K562 (cell line): ENCODE data around the gene CSNK1A1. TPM values are rescaled to one million over a fixed set of nuclear protein-coding genes. Genes with fewer than 3 reads are reported as not detected.

Experiments
- ARID1B ChIP-seq: fragments of 450-650 bp; IDR thresholded peaks from 2 replicates; pipeline ENCODE4 v1.6.1; 2016; ENCODE audit warnings: antibody characterized with exemption, mild to moderate bottlenecking, inconsistent platforms
- CBX3 ChIP-seq, 2 experiments: IDR thresholded peaks; 1 replicate in 1 of 2; 2 replicates in 1 of 2; pipeline ENCODE4 v1.6.1; 2012; ENCODE audit warnings: inconsistent platforms in 2 of 2, low read length in 2 of 2, borderline replicate concordance in 1 of 2, control low read depth in 1 of 2
- COPS2 ChIP-seq: fragments of 450-650 bp; conservative IDR thresholded peaks from 2 replicates; pipeline ENCODE4 v1.6.1; 2016; ENCODE audit warnings: mild to moderate bottlenecking, moderate library complexity
- CTBP1 ChIP-seq: fragments of 450-650 bp; IDR thresholded peaks from 2 replicates; pipeline ENCODE4 v1.6.1; 2016; ENCODE audit warnings: borderline replicate concordance
- DEAF1 ChIP-seq: fragments of 450-650 bp; formaldehyde crosslinking; IDR thresholded peaks from 2 replicates; pipeline ENCODE4 v1.4.0; 2020; ENCODE audit warnings: mild to moderate bottlenecking, moderate library complexity
- ELF1 ChIP-seq: fragments of 200-800 bp; sonication (Bioruptor generic); IDR thresholded peaks from 2 replicates; pipeline ENCODE4 v1.6.1; 2016; ENCODE audit warnings: missing genetic modification characterization, missing compliant biosample characterization
- FOSL1 ChIP-seq: fragments of 200-800 bp; sonication (Bioruptor generic); conservative IDR thresholded peaks from 2 replicates; pipeline ENCODE4 v1.6.1; 2016; ENCODE audit warnings: missing genetic modification characterization, missing compliant biosample characterization
- GTF2E2 ChIP-seq: fragments of 200-800 bp; sonication (Bioruptor generic); IDR thresholded peaks from 2 replicates; pipeline ENCODE4 v1.6.1; 2016; ENCODE audit warnings: missing genetic modification characterization, missing compliant biosample characterization
- KDM4B ChIP-seq, 2 experiments: fragments of 450-650 bp in 1 of 2; sonication (generic) in 1 of 2; IDR thresholded peaks; 2 replicates each; pipeline ENCODE4 v1.6.1; 2016 to 2017; ENCODE audit warnings: borderline replicate concordance in 2 of 2, antibody characterized with exemption in 1 of 2, low read depth in 1 of 2, mild to moderate bottlenecking in 1 of 2
- MAFK ChIP-seq: IDR thresholded peaks from 2 replicates; pipeline ENCODE4 v1.6.1; 2011; ENCODE audit warnings: low read length, improper control_type of control experiment
- NFIX ChIP-seq: fragments of 250-450 bp; sonication (Bioruptor Pico); IDR thresholded peaks from 2 replicates; pipeline ENCODE4 v1.4.0; 2020; ENCODE audit warnings: low read depth, mild to moderate bottlenecking, moderate library complexity
- RB1 ChIP-seq: fragments of 450-650 bp; IDR thresholded peaks from 2 replicates; pipeline ENCODE4 v1.6.1; 2017; ENCODE audit warnings: low read depth, mild to moderate bottlenecking
- SOX6 ChIP-seq: fragments of 450-650 bp; IDR thresholded peaks from 2 replicates; pipeline ENCODE4 v1.6.1; 2014; ENCODE audit warnings: mild to moderate bottlenecking
- TAF1 ChIP-seq: IDR thresholded peaks from 2 replicates; pipeline ENCODE4 v1.6.1; 2011; ENCODE audit warnings: mild to moderate bottlenecking, low read length, moderate library complexity; ENCODE audit not compliant: insufficient read depth, control insufficient read depth, severe bottlenecking; ENCODE audit errors: extremely low read depth
- U2AF2 ChIP-seq: fragments of 200-400 bp; formaldehyde crosslinking; optimal IDR thresholded peaks from 2 replicates; pipeline ENCODE3; 2017; ENCODE audit warnings: low read depth, mild to moderate bottlenecking, low read length
- ZNF436 ChIP-seq: fragments of 250-450, 450-650 bp; sonication (Bioruptor Pico); formaldehyde crosslinking; IDR thresholded peaks from 2 replicates; pipeline ENCODE4 v1.7.0; 2020; ENCODE audit warnings: mild to moderate bottlenecking
- polyA plus RNA-seq, 8 experiments: library from polyadenylated mRNA; depleted of rRNA in 4 of 8; stranded (reverse) in 5 of 8; unstranded in 3 of 8; fragments of >200 nt; fragmentation: Nextera tagmentation in 2 of 8; fragmentation: Illumina TruSeq in 1 of 8; extraction: Ambion mirVana in 2 of 8; extraction: Trizol in 1 of 8; gene quantifications; 2 replicates each; pipeline versions ENCODE4 v1.2.1 to v1.2.3, GENCODE V29; 2011 to 2014; ENCODE audit warnings: inconsistent platforms in 1 of 8, missing spikeins in 1 of 8
- total RNA-seq, 7 experiments: library from RNA; depleted of rRNA in 6 of 7; stranded (reverse); fragments of >200 nt in 6 of 7; fragmentation: Illumina TruSeq in 2 of 7; extraction: Trizol in 2 of 7; gene quantifications; 2 replicates each; pipeline versions ENCODE4 v1.2.1 to v1.2.3, GENCODE V29; 2011 to 2021; ENCODE audit warnings: low replicate concordance in 1 of 7
- TF ChIP-seq, protein P1 (sequence below): fragments of 200-800 bp; sonication (Bioruptor generic); IDR thresholded peaks from 2 replicates; pipeline ENCODE4 v1.6.1; 2017; ENCODE audit warnings: missing genetic modification characterization, missing compliant biosample characterization
- TF ChIP-seq, protein P2 (sequence below), 3 experiments: IDR thresholded peaks in 2 of 3; conservative IDR thresholded peaks in 1 of 3; 2 replicates each; pipeline ENCODE4 v1.5.1; 2011 to 2012; ENCODE audit warnings: low read length in 3 of 3, mild to moderate bottlenecking in 3 of 3, control low read depth in 2 of 3, improper control_type of control experiment in 1 of 3, inconsistent platforms in 1 of 3, low read depth in 1 of 3, mixed read lengths in 1 of 3, moderate library complexity in 1 of 3; ENCODE audit not compliant: insufficient read depth in 2 of 3
- TF ChIP-seq, protein P3 (sequence below), 2 experiments: fragments of 250-450 bp in 1 of 2; fragments of 450-650 bp in 1 of 2; sonication (Bioruptor Pico) in 1 of 2; IDR thresholded peaks; 2 replicates each; pipeline versions ENCODE4 v1.6.1 to v1.8.0; 2016 to 2021; ENCODE audit warnings: mild to moderate bottlenecking in 2 of 2, moderate library complexity in 2 of 2, missing compliant biosample characterization in 1 of 2, missing genetic modification characterization in 1 of 2
- TF ChIP-seq, protein P4 (sequence below): conservative IDR thresholded peaks from 2 replicates; pipeline ENCODE4 v1.6.1; 2011; ENCODE audit warnings: low read depth, mild to moderate bottlenecking, low read length; ENCODE audit not compliant: control insufficient read depth

CSNK1A1 gene
- total and polyA plus RNA-seq, 9 of the 15 experiments (the other 6 are each of a cell fraction or from before 2014, with no cell fraction given), result 49.1 to 196 (median 154) TPM

DNA sequence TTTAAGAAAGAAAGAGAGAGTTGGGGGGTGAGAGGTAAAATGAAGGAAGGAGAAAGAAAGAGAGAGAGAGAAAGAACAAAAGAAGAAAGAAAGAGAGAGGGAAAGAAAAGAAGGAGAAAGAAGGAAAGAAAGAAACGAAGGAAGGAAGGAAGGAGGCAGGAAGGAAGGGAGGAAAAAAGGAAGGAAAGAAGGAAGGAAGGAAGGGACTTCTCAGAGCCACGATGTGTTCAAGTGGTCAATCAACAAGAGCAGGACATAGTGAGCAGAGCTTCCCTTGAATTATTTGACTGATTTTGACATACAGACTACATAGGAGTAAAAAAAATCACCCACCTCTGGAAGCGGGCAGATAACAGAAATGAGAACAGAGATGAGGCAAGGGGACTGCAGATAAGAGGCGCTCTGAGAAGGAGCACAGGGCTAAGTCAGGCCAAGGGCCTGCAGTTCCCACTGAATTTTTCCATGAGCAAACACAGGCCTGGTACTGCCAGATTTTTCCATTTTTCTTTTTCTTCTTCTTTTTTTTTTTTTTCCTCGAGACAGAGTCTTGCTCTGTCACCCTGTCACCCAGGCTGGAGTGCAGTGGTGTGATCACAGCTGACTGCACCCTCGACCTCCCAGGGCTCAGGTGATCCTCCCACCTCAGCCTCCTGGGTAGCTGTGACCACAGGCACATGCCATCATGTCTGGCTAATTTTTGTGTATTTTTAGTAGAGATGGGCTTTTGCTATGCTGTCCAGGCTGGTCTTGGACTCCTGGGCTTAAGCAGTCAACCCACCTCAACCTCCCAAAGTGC is 94.4 kb downstream of the CSNK1A1 start (continued):
- TF ChIP-seq NFIX (CRISPR knock-in tag) (no peak), SOX6 (peak; percentile 89), RB1 (no peak; the same call in 1 of the 2 replicates), DEAF1 (CRISPR knock-in tag) (no peak), ELF1 (tag) (no peak), MAFK (no peak; the same call in 1 of the 2 replicates), ARID1B (peak; percentile 99), ZNF436 (CRISPR knock-in tag) (no peak), U2AF2 (no peak), COPS2 (no peak), KDM4B (IDR thresholded peaks at IDR 0.05; ENCODE audit: borderline replicate concordance in 2 of 2, low read depth in 1 of 2) (no peak), GTF2E2 (tag) (no peak), CTBP1 (peak; percentile 66), TAF1 (peak; percentile 29), CBX3 (IDR thresholded peaks at IDR 0.05; ENCODE audit: borderline replicate concordance in 1 of 2, low read length in 2 of 2) (no peak), FOSL1 (tag) (peak; percentile 58)
- TF ChIP-seq, protein P1, sequence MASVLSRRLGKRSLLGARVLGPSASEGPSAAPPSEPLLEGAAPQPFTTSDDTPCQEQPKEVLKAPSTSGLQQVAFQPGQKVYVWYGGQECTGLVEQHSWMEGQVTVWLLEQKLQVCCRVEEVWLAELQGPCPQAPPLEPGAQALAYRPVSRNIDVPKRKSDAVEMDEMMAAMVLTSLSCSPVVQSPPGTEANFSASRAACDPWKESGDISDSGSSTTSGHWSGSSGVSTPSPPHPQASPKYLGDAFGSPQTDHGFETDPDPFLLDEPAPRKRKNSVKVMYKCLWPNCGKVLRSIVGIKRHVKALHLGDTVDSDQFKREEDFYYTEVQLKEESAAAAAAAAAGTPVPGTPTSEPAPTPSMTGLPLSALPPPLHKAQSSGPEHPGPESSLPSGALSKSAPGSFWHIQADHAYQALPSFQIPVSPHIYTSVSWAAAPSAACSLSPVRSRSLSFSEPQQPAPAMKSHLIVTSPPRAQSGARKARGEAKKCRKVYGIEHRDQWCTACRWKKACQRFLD (CRISPR knock-in tag), result peak; percentile 82; the same call in 1 of the 2 replicates
- TF ChIP-seq, protein P2, sequence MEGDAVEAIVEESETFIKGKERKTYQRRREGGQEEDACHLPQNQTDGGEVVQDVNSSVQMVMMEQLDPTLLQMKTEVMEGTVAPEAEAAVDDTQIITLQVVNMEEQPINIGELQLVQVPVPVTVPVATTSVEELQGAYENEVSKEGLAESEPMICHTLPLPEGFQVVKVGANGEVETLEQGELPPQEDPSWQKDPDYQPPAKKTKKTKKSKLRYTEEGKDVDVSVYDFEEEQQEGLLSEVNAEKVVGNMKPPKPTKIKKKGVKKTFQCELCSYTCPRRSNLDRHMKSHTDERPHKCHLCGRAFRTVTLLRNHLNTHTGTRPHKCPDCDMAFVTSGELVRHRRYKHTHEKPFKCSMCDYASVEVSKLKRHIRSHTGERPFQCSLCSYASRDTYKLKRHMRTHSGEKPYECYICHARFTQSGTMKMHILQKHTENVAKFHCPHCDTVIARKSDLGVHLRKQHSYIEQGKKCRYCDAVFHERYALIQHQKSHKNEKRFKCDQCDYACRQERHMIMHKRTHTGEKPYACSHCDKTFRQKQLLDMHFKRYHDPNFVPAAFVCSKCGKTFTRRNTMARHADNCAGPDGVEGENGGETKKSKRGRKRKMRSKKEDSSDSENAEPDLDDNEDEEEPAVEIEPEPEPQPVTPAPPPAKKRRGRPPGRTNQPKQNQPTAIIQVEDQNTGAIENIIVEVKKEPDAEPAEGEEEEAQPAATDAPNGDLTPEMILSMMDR (IDR thresholded peaks at IDR 0.05 in 2 of 3, conservative IDR thresholded peaks at IDR 0.05 in 1 of 3; ENCODE audit: insufficient read depth in 2 of 3, low read depth in 1 of 3, low read length in 3 of 3), result no peak
- TF ChIP-seq, protein P3, sequence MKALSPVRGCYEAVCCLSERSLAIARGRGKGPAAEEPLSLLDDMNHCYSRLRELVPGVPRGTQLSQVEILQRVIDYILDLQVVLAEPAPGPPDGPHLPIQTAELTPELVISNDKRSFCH (CRISPR knock-in tag; IDR thresholded peaks at IDR 0.05), result no peak
- TF ChIP-seq, protein P3 (tag; IDR thresholded peaks at IDR 0.05), result no peak
- TF ChIP-seq, protein P4, sequence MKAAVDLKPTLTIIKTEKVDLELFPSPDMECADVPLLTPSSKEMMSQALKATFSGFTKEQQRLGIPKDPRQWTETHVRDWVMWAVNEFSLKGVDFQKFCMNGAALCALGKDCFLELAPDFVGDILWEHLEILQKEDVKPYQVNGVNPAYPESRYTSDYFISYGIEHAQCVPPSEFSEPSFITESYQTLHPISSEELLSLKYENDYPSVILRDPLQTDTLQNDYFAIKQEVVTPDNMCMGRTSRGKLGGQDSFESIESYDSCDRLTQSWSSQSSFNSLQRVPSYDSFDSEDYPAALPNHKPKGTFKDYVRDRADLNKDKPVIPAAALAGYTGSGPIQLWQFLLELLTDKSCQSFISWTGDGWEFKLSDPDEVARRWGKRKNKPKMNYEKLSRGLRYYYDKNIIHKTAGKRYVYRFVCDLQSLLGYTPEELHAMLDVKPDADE, result 0 out of 2 replicates have a peak, but pooled peaks have one; percentile 42
